Mammary epithelial cell (primary cell): Measurements from ENCODE around the gene DOC2A.

Source experiments
- EZH2 ChIP-seq: IDR thresholded peaks from 2 replicates; pipeline ENCODE4 v1.6.1; 2012; ENCODE audit warnings: low read length, inconsistent platforms, borderline replicate concordance
- TF ChIP-seq, protein P1 (sequence below), 2 donors: IDR thresholded peaks in 1 of 2; conservative IDR thresholded peaks in 1 of 2; 2 replicates each; pipeline ENCODE4 v1.5.1; 2011 to 2012; ENCODE audit warnings: inconsistent platforms in 2 of 2, low read length in 2 of 2, mild to moderate bottlenecking in 2 of 2, control low read depth in 1 of 2, low read depth in 1 of 2; ENCODE audit not compliant: insufficient read depth in 1 of 2; ENCODE audit errors: extremely low read depth in 1 of 2

DNA sequence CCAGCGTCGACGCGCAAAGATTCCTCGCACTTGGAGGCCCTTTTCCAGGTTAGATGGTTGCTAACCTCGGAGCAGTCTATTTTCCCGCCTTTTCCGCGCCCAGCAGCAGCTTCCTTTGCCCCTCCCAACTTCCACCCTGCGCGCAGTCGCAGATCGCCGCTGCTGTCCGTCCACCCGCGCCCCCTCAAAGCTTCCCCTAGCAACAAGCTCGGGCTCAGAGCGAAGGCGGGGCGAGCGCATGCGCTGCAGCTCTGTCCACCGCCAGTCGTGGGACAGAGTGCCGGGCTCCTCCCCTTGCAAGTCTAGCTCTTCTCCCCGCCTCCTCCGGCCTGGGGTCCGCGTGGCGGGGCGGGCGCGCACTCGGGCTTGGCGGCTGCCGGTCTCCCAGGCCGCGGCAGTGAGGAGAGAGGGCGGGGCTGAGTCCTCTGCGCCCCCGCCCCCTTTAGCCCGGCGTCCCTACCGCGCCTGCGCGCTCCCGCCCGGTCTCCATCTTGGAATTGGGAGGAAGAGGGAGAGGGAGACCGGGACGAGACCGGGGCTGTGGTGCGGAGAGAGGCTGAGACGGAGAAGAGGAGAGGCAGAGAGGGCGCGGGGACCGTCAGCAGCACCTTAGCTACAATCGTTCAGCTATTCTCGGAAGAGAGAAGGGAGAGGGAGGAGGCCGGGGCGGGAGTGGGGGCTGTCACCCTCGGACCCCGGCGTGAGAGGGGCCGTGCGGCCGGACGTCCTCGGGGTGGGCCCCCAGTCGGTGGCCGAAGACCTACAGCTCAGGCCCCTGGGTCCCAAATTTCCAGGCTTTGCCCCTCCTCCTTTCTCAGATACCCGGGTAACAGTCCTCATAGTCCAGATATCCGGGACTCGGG is 37.2 kb downstream of the DOC2A start, which contains the start of gene TAOK2:
- TF ChIP-seq, protein P1, sequence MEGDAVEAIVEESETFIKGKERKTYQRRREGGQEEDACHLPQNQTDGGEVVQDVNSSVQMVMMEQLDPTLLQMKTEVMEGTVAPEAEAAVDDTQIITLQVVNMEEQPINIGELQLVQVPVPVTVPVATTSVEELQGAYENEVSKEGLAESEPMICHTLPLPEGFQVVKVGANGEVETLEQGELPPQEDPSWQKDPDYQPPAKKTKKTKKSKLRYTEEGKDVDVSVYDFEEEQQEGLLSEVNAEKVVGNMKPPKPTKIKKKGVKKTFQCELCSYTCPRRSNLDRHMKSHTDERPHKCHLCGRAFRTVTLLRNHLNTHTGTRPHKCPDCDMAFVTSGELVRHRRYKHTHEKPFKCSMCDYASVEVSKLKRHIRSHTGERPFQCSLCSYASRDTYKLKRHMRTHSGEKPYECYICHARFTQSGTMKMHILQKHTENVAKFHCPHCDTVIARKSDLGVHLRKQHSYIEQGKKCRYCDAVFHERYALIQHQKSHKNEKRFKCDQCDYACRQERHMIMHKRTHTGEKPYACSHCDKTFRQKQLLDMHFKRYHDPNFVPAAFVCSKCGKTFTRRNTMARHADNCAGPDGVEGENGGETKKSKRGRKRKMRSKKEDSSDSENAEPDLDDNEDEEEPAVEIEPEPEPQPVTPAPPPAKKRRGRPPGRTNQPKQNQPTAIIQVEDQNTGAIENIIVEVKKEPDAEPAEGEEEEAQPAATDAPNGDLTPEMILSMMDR (conservative IDR thresholded peaks at IDR 0.05 in 1 of 2, IDR thresholded peaks at IDR 0.05 in 1 of 2; ENCODE audit: extremely low read depth in 1 of 2, insufficient read depth in 1 of 2, low read depth in 1 of 2, low read length in 2 of 2): no peak
- TF ChIP-seq EZH2: no peak
